Fibroblast of the aortic adventitia (primary cell): ENCODE data around the gene RPS6KC1. TPM values are rescaled to one million over a fixed set of nuclear protein-coding genes. Genes with fewer than 3 reads are reported as not detected.

Experiments
- DNase-seq: peaks from one replicate; pipeline ENCODE4 v3.0.0-alpha.2; 2010; ENCODE audit warnings: low read depth
- H3K4me3 ChIP-seq: 2 replicates; pipeline ENCODE4 v1.5.1; 2011; ENCODE audit warnings: low read depth, mild to moderate bottlenecking, control low read depth, low read length, moderate library complexity
- total RNA-seq: library from RNA; depleted of rRNA; stranded (reverse); fragments of >200 nt; gene quantifications from 2 replicates; pipeline ENCODE4 v1.2.3, GENCODE V29; 2012; ENCODE audit warnings: low replicate concordance
- TF ChIP-seq, protein P1 (sequence below): IDR thresholded peaks from 2 replicates; pipeline ENCODE4 v1.5.1; 2011; ENCODE audit warnings: mild to moderate bottlenecking, low read length, control low read depth, inconsistent platforms; ENCODE audit not compliant: insufficient read depth

RPS6KC1 gene
- total RNA-seq, 1 donor, result 29.7 TPM

DNA sequence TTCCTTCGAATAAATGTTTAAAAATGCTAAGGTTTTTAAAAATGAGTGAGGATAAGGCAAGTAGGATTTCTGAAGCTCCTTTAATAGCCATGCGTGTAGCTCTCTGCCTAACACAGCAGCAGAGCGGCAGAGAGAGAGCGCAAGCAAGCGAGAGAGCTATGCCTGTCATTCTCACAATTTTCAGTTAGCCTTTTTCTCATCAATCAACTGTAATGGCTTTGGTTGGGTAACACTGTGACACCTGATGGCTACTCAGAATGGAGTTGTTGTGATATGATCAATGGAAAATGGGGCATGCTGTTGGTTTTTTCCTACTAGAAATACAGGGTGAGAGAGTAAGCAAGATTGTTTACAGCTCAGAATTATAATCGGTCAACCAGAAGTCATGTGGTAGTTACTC is 198.4 kb downstream of the RPS6KC1 start:
- TF ChIP-seq, protein P1, sequence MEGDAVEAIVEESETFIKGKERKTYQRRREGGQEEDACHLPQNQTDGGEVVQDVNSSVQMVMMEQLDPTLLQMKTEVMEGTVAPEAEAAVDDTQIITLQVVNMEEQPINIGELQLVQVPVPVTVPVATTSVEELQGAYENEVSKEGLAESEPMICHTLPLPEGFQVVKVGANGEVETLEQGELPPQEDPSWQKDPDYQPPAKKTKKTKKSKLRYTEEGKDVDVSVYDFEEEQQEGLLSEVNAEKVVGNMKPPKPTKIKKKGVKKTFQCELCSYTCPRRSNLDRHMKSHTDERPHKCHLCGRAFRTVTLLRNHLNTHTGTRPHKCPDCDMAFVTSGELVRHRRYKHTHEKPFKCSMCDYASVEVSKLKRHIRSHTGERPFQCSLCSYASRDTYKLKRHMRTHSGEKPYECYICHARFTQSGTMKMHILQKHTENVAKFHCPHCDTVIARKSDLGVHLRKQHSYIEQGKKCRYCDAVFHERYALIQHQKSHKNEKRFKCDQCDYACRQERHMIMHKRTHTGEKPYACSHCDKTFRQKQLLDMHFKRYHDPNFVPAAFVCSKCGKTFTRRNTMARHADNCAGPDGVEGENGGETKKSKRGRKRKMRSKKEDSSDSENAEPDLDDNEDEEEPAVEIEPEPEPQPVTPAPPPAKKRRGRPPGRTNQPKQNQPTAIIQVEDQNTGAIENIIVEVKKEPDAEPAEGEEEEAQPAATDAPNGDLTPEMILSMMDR, result no peak
- H3K4me3 ChIP-seq, result no peak overlapping the region
- no peak for DNase-seq

DNA sequence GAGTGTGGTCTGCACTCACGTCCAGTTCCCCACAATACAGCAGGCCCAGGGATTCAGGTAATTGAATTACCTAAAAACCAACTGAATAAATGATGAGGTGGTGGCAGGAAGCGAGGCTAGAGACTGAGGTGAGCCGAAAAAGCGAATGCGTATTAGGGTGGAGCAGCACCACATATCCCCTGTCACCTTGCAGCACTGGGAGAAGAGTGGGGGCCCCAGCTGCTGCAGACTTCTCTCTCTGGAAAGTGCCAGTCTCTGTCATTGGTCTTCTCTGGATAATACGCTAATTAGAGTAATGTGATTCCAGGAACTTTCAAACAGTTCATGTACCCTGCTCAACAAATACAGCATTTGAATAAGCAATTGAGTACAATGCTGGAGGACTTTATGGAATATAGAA is 199.0 kb downstream of the RPS6KC1 start:
- H3K4me3 ChIP-seq, result no peak overlapping the region
- no peak for DNase-seq
- TF ChIP-seq, protein P1, result no peak

- no peak for DNase-seq
- TF ChIP-seq, protein P1, result no peak
- no peak overlapping the region for H3K4me3 ChIP-seq
Observed at GRCh38 chr1:213250446-213250845, 199.4 kb downstream of the RPS6KC1 start.

DNA sequence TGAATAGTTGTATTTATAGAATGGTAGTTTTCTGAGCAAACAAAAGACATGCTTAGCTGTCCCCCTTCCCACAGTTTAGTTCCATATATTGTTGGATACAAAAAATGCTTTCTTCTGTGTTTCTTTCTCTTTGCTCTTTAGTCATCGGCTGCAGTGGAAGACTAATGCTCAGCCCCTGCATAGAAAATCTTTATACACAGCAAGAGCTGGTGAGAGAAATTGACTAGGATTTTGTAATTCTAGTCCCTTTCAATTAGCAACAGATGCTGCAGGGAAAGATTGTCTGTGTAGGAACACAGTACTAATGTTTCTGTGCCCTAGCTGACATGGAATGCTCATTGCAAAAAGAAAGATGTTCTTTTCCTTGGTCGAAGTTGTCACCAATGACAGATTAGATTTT is 200.9 kb downstream of the RPS6KC1 start:
- DNase-seq, result no peak
- no peak overlapping the region for H3K4me3 ChIP-seq
- TF ChIP-seq, protein P1, result no peak

DNA sequence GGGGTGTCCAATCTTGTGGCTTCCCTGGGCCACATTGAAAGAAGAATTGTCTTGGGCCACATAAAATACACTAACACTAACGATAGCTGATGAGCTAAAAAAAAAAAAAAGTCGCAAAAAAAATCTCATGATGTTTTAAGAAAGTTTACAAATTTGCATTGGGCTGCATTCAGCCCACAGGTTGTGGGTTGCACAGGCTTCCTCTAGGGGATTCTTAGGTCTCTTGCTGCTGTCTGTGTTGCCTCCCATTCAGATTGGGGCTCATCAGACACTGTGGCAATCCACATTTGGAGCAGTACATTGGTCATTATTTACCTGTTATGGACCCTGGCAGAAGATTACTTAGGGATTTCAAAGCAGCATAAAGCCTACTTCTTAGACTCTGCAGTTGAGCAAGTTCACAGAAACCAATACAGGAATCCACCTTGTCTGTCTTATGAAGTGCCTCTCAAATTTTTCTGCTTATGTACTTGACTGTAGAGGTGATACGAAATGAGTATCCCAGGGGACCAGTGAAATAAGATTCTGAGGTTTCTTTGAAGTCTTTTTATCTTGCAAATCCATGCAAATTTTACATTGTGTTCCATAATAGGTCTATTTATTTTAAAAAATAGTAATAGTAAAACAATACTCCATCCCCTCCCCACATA is 205.5 kb downstream of the RPS6KC1 start:
- no peak overlapping the region for H3K4me3 ChIP-seq
- TF ChIP-seq, protein P1, result no peak

DNA sequence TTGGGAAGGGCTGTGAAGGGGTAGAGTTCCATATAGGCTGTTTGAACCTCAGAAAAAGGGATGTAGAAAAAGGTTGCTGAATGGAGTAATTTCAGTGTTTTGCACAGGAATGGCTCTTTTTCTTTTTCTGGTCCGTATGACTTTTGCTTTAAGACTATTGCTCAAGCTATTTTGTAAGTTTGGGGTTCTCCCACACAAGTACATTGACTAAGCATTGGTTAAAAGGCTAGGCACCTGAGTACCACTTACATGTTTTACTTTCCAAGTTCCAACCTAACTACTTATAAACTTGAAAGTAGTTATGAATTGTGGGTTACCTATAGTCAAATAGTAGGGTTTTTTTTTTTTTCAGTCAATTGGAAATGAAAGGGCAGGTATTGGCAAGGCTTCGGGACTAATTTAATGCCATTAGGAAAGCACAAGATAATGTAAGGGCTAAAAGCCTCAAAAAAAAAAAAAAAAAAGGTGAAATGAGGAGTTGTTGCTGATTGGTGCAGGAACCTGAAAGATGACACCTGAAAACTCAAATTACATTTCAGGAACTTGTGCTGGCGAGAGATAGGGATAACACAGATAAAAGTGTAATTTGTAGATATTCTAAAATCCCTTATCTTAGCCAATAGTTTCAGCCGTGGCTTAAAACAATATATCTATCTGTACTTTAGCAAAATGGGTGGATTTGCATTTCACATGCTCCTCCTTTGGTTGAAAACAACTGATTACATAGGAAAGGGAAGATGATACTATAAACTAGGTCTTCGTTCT is 209.5 kb downstream of the RPS6KC1 start:
- TF ChIP-seq, protein P1, result no peak
- H3K4me3 ChIP-seq, result no peak overlapping the region
- DNase-seq, result no peak

More for the DNA sequence above, 205.5 kb downstream of the RPS6KC1 start:
- DNase-seq, result no peak
